ENCODE results near the gene GALNT16. TPM values are rescaled to one million over a fixed set of nuclear protein-coding genes. Genes with fewer than 3 reads are reported as not detected.

GALNT16 gene
- total RNA-seq, 4 donors from 2014 or later = 4.4 to 47.9 (median 11.6) TPM

GRCh38 chr14:69260190-69260860 is 367 bp downstream of the GALNT16 start:
- H3K27me3 ChIP-seq = peaks cover 0 to 10% of the 10 kb centered on the region in 2 donors
- H3K36me3 ChIP-seq = no peaks in the 10 kb centered on the region
- H3K9me3 ChIP-seq = no peaks in the 10 kb centered on the region
- no peak for DNase-seq
- H3K27ac ChIP-seq = peak overlapping the region; percentile 5 to 81 (median 48)
- TF ChIP-seq POLR2A (IDR thresholded peaks at IDR 0.05) = no peak
- TF ChIP-seq, protein P1, sequence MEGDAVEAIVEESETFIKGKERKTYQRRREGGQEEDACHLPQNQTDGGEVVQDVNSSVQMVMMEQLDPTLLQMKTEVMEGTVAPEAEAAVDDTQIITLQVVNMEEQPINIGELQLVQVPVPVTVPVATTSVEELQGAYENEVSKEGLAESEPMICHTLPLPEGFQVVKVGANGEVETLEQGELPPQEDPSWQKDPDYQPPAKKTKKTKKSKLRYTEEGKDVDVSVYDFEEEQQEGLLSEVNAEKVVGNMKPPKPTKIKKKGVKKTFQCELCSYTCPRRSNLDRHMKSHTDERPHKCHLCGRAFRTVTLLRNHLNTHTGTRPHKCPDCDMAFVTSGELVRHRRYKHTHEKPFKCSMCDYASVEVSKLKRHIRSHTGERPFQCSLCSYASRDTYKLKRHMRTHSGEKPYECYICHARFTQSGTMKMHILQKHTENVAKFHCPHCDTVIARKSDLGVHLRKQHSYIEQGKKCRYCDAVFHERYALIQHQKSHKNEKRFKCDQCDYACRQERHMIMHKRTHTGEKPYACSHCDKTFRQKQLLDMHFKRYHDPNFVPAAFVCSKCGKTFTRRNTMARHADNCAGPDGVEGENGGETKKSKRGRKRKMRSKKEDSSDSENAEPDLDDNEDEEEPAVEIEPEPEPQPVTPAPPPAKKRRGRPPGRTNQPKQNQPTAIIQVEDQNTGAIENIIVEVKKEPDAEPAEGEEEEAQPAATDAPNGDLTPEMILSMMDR (IDR thresholded peaks at IDR 0.05) = no peak
- peaks cover 0 to 35% (median 17%) of the 10 kb centered on the region in 4 donors for H3K4me1 ChIP-seq
- peak overlapping the region; percentile 35 to 70 (median 51) for H3K4me3 ChIP-seq

- Histone ChIP-seq H3K4me3 (peak overlapping the region; percentile 35 to 70 (median 51)), H3K9me3 (no peaks in the 10 kb centered on the region), H3K27ac (peak overlapping the region; percentile 5 to 81 (median 48)), H3K4me1 (peaks cover 0 to 35% (median 17%) of the 10 kb centered on the region in 4 donors), H3K27me3 (peaks cover 0 to 10% of the 10 kb centered on the region in 2 donors), H3K36me3 (no peaks in the 10 kb centered on the region)
- TF ChIP-seq, protein P1 (IDR thresholded peaks at IDR 0.05) = peak in 5 of 6 experiments; percentile 45 to 75 (median 67)
- TF ChIP-seq POLR2A (IDR thresholded peaks at IDR 0.05) = no peak
- DNase-seq = peak in 2 of 3 donors; percentile 61 to 74
Measured at GRCh38 chr14:69260861-69261564, 1.1 kb downstream of the GALNT16 start.

- TF ChIP-seq, protein P1 (IDR thresholded peaks at IDR 0.05) = no peak
- TF ChIP-seq POLR2A (IDR thresholded peaks at IDR 0.05) = peak in 1 of 2 donors; percentile 51
- Histone ChIP-seq H3K4me1 (peaks cover 0 to 35% (median 17%) of the 10 kb centered on the region in 4 donors), H3K36me3 (no peaks in the 10 kb centered on the region), H3K4me3 (peak overlapping the region; percentile 35 to 70 (median 51)), H3K27me3 (peaks cover 0 to 10% of the 10 kb centered on the region in 2 donors), H3K27ac (peak overlapping the region; percentile 29 to 81 (median 48)), H3K9me3 (no peaks in the 10 kb centered on the region)
- DNase-seq = peak in 2 of 3 donors; percentile 58 to 76
Measured at GRCh38 chr14:69261761-69262331, 1.9 kb downstream of the GALNT16 start.

DNA sequence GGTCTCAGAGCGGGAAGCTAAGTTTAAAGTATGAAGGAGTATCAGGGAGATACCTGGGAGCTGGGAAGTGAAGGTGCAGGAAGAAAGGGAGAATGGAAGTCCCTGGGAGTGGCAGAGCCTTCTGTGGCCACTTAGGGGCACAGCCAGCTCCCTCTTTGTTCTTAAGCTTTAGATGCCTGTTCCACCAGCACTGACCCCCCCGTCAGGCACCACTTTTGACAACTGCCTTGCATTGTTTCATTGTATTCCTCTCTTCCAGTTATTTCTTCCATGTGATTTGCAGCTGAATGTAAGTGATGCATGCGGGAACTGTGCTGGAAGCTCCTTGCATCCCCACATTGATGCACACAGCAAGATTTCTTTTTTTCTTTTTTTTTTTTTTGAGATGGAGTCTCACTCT is 2.6 kb downstream of the GALNT16 start:
- peaks cover 0 to 10% of the 10 kb centered on the region in 2 donors for H3K27me3 ChIP-seq
- no peak overlapping the region for H3K4me3 ChIP-seq
- H3K27ac ChIP-seq = peak overlapping the region in 2 of 4 donors; percentile 29 to 81
- no peaks in the 10 kb centered on the region for H3K9me3 ChIP-seq
- DNase-seq = no peak
- no peaks in the 10 kb centered on the region for H3K36me3 ChIP-seq
- H3K4me1 ChIP-seq = peaks cover 0 to 35% (median 17%) of the 10 kb centered on the region in 4 donors
- TF ChIP-seq POLR2A (IDR thresholded peaks at IDR 0.05) = no peak
- TF ChIP-seq, protein P1 (IDR thresholded peaks at IDR 0.05) = no peak

GRCh38 chr14:69263364-69263763 is 3.4 kb downstream of the GALNT16 start:
- peaks cover 0 to 35% (median 17%) of the 10 kb centered on the region in 4 donors for H3K4me1 ChIP-seq
- no peak overlapping the region for H3K4me3 ChIP-seq
- no peak for TF ChIP-seq POLR2A (IDR thresholded peaks at IDR 0.05)
- TF ChIP-seq, protein P1 (IDR thresholded peaks at IDR 0.05) = no peak
- peak in 1 of 3 donors; percentile 62 for DNase-seq
- H3K36me3 ChIP-seq = no peaks in the 10 kb centered on the region
- H3K27ac ChIP-seq = peak overlapping the region in 1 of 4 donors; percentile 25
- peaks cover 0 to 10% of the 10 kb centered on the region in 2 donors for H3K27me3 ChIP-seq
- no peaks in the 10 kb centered on the region for H3K9me3 ChIP-seq
